GM19452 (cell line): ENCODE results near the gene SPDYE1.
A peak's percentile ranks its signal among the peaks of the same experiment; 100 is the strongest.
"Not testable (repeated sequence)": the region's sequence is repeated elsewhere in the genome, so short reads cannot be mapped to it uniquely, and the experiment has no call there.

Source experiments
- ATAC-seq: cut with Tn5 transposase; IDR thresholded peaks from one replicate; pipeline ENCODE4 v1.9.1; 2021; ENCODE audit not compliant: unreplicated experiment

The SPDYE1 gene

DNA sequence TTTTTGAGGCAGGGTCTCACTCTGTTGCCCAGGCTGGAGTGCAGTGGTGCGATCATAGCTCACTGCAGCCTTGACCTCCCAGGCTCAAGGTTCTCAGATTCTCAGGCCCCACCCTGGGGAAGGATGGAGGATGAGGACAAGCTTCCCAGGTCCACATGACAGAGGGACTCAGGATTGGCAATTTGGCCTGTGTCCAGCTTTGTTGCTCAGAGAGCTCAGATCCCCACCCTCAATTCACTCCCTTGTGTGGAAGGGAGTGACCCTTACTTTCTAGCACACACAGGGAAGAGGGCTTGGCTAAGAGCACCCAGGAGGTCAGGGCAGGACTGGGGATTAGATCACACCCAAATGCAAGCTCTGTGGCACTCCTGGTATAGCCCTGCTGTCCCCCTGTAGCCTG, 6.9 kb upstream of the SPDYE1 start:
- ATAC-seq, result not testable (repeated sequence)

DNA sequence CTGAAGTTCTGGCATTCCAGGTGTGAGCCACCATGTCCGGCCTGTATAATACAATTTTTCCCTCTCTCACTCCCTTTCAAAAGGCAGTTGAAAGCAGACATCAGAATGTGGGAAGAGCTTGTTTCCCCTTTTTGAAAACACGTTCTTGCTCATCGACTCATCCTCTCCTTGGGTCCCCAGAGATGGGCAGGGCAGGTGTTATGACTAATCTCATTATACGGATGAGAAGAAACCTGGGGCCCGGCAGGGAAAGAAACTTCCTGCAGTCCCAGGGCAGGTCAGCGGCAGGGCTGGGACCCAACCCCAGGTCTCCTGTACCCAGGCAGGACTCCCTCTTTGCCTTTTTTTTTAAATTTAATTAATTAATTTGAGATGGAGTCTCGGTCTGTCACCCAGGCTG, 4.8 kb upstream of the SPDYE1 start:
- ATAC-seq, result peak; percentile 96

DNA sequence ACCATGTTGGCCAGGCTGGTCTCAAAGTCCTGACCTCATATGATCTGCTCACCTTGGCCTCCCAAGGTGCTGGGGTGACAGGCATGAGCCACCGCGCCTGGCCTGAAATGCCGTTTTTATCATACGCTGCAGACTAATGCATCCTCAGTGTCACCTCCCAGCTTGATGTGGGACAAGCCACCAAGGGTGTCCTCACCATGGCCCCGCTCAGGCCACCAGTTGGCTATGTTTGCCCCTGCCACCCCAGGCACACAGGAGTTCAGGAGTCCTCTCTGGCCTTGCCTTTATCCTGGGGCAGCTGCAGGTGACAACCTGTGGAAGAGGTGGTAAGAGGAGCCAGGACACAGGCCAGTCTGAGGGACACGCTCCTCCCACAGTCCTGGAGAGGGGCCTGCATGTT, 3.0 kb upstream of the SPDYE1 start:
- ATAC-seq, result not testable (repeated sequence)

DNA sequence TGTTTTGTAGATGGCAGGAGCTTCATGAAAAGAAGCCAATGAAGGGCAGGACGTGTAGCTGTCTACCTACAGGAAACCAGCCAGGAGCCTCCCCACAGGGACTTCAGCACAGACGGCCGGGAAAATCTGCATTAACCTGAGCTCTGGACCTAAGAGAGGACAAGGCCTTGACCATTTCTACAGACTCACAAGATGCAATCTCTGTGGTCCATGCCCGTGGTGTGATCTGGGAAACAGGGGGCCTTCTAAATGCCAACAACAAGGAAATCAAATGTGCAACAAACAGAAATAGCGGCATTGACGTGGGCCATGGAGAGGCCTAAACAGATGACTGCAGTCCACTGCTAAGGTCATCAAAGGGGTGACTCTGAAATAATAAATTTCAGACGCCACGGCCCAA, 14.4 kb downstream of the SPDYE1 start:
- not testable (repeated sequence) for ATAC-seq

DNA sequence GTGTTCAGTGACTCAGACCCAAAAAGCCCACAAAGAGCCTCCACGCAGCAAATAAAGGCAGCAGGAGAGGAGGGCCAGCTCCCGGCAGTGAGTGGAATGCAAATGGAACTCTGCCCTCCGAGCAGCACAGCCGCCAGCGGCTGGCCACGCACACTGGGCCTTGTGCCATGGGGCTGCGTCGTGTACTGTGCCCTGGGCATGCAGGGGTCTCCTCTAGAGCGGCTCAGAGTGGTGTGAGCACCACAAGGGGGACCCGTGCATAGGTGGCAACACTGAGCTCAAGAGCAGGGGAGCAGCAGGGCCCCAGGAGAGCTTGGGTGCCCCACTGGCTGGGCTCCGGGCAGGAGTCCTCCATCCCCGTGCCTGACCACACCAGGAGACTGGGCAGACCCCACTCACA, 17.4 kb downstream of the SPDYE1 start:
- not testable (repeated sequence) for ATAC-seq

DNA sequence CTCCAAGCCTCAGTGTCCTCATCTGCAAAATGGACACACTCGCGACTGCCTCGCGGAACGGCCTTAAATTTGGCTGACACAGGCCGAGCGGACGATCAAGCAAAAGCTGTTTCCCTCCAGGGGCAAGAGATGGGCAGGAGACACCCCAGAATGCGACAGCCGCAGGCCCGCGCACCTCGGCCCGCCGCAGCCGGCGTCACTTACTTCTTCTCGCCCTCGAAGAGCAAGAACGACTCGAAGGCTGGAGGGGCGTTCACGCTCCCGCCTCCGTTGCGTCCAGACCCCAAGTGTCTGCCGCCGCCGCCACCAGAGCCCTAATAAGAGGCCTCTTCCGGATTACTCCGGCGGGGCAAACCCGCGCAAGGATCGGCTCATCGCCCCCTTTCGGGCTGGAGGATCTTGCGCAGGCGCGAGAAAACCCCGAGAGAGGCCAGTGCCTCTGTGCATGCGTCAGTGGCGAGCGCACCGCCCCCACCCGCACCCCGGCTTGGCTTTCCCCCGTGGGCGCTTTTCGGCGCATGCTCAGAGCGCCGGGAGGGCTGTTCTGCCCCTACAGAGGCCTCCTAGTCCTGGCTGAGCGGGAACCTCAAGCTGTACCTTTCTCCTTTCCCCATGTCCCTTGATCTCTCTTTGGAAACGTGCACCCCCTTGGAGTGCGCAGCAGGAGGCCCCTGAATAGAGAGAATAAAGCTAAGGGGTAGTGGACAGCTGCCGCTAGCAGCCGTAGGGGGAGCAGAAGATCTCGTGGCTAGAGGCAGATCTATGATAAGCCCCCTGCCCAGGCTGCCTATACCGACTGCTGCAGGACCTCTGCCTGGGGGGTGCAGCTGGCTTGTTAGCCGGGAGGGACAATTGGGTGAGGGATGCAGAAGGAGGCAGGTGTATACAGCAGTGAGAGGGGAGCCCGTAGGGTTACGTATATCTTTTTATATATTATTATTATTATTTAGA, 21.4 kb downstream of the SPDYE1 start:
- peak; percentile 85 for ATAC-seq

DNA sequence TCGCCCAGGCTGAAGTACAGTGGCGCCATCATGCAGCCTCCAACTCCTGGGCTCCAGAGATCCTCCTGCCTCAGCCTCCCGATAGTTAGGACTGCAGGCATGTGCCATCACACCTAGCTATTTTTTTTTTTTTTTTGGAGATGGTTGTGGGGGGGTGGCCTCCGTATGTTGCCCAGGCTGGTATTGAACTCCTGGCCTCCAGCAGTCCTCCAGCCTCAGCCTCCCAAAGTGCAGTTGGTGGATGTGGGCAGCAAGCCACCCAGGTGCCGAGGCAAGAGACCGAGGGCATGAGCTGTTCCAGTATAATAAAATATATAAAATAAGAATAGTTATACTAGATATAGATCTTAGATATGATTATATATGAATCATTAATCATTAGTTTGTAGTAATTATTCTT, 22.1 kb downstream of the SPDYE1 start:
- not testable (repeated sequence) for ATAC-seq

DNA sequence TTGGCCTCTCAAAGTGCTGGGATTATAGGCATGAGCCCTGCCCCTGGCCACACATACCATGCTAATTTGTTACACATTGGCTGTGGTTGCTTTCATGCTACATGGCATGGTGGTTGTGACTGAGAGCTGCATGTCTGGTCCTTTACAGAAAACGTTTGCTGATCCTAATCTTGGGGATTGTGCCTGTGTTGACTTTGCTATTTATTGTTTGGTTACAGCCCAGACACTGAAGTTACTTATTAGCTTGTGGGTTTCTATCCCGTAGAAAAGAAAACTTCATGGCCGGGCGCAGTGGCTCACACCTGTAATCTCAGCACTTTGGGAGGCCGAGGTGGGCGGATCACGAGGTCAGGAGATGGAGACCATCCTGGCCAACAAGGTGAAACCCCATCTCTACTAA, 24.4 kb downstream of the SPDYE1 start:
- ATAC-seq, result not testable (repeated sequence)

DNA sequence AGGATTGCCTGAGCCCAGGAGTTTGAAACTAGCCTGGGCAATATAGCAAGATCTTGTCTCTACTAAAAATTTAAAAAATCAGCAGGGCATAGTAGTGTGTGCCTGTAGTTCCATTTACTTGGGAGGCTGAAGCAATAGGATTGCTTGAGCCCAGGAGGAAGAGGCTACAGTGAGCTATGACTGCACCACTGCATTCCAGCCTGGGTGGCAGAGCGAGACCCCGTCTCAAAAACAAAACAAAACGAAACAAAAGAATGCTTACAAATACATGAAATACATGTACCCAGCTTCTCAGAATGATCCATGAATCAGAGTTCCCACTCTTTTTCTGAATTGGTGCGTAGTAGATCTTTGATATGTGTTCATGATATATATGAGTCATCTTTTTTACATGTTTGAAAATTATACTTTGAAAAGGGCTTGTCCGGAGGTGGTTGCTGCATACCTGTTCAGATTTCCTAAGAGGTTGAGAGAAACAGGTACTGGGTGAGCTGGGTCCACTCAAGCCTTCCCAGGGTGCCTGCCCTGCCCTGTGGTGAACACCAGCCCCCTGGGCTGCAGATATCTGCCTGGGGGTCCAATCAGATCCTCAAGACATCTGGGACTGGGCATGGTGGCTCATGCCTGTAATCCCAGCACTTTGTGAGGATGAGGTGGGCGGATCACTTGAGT, 25.2 kb downstream of the SPDYE1 start:
- not testable (repeated sequence) for ATAC-seq

DNA sequence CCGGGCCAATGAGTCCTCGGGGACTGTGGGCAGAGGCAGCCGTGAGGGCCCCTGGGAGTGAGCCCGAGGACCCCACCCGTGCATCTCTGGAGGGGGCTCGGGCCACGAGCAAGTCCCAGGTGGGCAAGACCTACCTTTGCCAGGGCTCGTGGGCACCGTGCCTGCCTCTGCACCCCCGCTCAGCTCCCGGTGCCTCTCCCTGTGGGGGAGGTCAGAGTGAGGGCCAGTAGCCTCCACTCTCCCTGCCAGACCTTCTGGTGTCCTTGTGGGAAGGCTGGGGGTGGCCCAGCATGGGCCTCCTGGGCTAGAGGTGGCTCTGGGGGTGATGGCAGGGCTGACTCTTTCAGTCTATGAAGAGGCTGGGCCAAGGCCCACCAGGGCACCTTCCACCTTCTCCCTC, 31.7 kb downstream of the SPDYE1 start:
- ATAC-seq, result not testable (repeated sequence)

DNA sequence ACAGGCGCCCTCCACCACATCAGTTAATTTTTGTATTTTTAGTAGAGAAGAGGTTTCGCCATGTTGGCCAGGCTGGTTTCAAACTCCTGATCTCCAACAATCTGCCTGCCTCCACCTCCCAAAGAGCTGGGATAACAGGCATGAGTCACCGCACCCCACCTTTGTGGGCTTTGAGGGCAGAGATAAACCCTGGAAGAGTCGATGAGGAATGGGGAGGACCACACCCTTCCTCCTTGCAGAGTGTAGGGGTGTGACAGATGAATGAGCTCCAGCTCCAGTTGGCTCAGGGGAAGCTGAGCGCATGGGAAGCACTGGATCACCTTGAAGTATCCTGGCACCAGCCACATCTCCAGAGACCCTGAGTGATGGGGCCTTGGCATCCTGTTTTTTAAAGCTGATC, 32.3 kb downstream of the SPDYE1 start:
- not testable (repeated sequence) for ATAC-seq

DNA sequence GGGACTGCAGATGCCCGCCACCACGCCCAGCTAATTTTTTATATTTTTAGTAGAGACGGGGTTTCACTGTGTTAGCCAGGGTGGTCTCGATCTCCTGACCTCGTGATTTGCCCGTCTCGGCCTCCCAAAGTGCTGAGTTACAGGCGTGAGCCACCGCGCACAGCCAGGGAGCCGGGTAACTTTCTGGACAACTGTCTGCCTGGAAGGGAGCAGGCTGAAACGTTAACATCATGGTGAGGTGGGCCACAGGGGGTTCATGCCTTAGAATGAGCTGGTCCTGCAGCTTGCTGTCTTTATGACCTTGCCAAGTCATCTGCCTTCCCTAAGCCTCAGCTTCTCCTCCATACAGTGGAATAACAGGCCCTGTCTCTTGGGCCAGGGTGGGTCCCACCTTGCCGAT, 33.6 kb downstream of the SPDYE1 start:
- not testable (repeated sequence) for ATAC-seq

DNA sequence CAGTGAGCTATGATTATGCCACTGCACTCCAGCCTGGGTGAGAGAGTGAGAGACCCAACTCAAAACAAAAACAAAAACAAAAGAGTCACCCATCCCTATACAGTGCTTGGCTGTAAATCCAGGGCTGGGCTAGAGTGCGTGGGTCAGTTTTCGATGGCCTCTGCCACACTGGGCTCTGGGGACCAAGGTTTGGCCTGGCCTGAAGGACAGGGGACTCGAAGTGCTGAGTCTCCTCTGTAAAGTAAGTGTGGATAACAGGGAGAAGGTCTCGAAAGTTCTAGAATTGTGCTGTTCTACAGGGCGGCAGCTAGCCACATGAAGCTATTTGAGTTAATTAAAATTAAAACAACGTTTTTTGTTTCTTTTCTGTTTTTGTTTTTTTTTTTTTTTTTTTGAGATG, 34.3 kb downstream of the SPDYE1 start:
- ATAC-seq, result not testable (repeated sequence)

DNA sequence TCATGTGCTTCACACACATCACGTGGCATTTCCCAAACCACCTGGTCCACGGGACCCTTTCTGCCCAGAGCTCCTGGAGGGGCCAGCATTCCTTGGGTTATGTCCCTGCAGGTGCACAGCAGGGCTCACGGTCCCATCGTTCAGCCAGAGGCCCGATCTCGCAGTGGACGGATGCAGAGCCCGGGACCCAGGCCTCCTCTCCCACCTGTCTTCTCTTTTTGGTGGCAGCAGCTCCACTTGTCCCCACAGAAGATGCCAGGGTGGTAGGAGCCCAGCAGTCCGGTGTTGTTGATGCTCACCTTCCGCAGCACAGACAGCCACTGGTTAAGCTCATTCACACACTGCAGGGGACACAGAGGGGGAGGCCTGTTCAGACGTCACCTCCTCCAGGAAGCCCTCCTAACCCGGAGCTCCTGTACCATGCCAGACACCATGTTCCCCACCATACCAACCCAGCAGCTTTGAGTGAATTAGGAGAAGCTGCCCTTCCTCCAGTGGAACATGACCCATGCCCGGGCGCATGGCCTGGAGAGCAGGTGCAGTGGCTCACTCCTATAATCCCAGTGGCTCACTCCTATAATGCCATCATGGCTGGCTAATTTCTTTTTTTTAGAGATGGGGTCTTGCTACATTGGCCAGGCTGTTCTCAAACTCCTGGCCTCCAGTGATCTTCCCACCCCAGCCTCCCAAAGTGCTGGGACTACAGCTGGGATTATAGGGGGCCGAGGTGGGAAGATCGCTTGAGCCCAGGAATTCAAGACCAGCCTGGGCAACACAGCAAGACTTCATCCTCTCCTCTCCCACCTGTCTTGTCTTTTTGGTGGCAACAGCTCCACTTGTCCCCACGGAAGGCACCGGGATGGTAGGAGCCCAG, 36.5 kb downstream of the SPDYE1 start:
- not testable (repeated sequence) for ATAC-seq

DNA sequence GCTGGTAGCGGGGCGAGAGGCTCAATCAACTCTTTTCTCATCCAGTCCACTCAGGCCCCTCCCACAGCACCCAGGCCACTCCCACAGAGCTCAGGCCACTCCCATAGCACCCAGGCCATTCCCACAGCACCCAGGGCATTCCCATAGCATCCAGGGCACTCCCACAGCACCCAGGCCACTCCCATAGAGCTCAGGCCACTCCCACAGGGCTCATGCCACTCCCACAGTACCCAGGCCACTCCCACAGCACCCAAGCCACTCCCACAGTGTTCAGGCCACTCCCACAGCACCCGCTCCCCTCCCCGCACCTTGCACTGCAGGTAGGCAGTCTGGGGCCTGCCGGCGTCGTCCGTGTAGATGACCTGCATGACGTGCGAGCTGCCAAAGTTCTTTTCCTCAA, 38.7 kb downstream of the SPDYE1 start:
- not testable (repeated sequence) for ATAC-seq

DNA sequence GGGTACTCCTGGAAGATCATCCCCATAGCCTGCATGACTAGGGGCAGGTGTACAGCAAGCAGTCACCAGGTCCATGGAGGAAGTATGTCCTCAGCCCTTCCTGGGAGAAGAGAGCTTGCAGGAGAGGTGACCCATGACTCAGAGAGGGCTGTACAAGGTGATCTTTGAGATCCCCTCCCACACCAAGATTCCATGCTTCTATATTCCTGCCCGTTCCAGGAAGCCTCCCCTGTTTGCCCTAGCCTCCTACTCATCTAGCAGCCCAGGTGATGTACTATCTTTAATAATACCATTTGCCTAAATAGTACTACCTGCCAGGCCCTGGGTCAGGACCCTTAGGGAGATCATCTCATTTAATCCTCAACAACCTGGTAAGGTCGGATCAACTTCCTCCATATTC, 40.3 kb downstream of the SPDYE1 start:
- ATAC-seq, result not testable (repeated sequence)

DNA sequence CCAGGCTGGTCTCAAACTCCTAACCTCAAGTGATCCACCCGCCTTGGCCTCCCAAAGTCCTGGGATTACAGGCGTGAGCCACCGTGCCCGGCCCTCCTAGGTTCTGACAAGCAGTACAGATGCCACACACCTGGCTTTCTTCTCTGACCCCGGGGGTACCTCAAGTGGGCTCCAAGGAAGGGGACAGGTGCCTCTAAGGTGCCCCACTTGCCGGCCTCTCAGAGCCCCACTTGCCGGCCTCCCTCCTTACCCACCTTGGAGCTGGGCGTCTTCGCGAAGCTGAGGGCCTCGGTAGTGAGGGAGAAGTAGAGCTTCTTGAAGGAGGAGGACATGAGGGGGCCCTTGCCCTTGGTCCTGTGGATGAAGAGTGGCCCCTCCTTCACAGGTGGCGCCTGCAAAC, 40.9 kb downstream of the SPDYE1 start:
- ATAC-seq, result not testable (repeated sequence)

DNA sequence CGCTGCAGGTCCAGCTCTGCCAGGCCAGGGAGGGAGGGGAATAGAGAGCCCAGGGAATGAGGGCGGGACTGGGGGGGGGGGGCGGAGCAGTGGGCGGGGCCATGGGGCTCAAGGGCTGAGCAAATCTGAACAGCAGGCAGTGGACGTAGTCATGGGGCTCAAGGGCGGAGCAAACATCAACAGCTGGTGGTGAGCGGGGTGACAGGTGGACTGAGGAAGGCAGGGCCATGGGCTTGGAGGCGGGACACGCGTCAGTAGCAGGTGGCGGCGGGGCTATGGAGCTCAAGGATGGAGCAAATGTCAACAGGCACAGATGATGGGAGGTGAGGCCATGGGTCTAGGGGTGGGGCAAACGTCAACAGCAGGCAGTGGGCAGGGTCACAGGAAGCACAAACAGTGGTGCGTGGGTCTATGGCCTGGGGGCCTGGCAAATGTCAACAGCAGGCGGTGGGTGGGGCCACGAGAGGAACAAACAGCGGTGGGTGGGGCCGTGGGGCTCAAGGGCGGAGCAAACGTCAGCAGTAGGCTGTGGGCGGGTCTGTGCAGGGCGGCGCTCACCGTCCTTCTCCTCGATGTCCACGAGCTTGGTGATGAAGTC, 41.4 kb downstream of the SPDYE1 start:
- peak; percentile 62 for ATAC-seq

DNA sequence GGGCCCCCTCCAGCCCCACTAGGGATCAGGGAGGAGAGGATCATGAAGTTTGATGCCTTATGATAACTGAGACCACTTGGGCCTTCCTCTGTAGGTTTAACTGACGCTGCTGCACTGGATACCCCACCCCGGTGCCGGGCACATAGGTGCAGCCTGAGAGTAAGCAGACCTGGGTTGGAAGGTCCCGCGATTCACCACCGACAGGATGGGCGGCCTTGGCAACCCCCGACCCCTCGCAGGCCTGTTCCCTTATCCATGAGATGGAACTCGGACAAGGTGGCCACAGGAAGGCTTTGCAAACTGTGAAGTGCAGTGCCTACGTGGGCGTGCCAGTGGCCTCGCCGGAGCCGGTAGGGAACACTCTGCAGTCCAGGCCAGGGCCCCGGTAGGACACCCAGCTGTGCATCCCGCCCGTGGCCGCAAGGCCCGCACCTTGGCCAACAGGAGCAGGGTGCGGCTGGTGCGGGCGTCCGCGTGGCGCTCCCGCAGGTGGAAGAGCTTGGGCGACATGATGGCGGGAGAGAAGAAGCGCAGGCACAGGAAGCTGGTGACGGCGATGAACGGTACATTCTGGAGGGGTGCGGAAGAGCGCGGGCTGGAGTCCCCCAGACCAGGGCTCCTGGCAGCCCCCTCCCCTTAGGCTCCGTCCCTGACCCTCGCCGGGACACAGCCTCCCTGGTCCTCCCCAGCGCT, 42.2 kb downstream of the SPDYE1 start:
- peak; percentile 3 for ATAC-seq

DNA sequence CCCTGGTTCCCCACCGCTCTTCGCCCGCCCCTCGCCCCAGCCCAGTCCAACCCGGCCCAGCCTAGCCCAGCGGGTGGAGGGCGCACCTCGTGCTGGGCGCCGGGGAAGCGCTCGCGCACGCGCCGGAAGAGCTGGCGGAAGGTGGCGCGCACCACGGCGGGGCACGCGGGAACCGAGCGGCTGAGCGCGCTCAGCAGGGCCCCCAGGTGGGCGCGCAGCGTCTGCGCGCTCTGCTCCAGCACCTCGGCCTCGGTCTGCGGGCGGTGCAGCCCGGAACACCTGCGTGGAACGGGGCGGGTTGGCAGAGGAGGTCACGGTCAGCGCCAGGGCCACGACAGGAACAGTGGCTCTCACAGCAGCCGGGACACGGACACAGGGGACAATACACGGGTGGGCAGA, 42.8 kb downstream of the SPDYE1 start:
- ATAC-seq, result peak; percentile 37
